PC-3 (cell line): Measurements from ENCODE around the gene OTX2. TPM values are rescaled to one million over a fixed set of nuclear protein-coding genes. Genes with fewer than 3 reads are reported as not detected.

ENCODE experiments used
- ATAC-seq: fragments of 200-7000 bp; cut with Tn5 transposase; 2 replicates; pipeline ENCODE4 v1.9.1; 2020; ENCODE audit warnings: mild to moderate bottlenecking, moderate library complexity
- BruUV-seq: library from RNA; stranded (reverse); fragments of 400-500 nt; replicated peaks from 2 replicates; lab custom pipeline; 2021; lab: Mats Ljungman, UMichigan
- CTCF ChIA-PET: fragments of 300-600 bp; sonication (Branson Sonifier 250); formaldehyde crosslinking; loops from one replicate; lab custom pipeline; 2022; ENCODE audit warnings: antibody characterized with exemption; lab: Charles Lee
- POLR2A ChIA-PET: fragments of 300-600 bp; sonication (Branson Sonifier 250); formaldehyde crosslinking; loops from one replicate; lab custom pipeline; 2022; ENCODE audit warnings: antibody characterized with exemption; ENCODE audit not compliant: unreplicated experiment; lab: Charles Lee
- DNase-seq: peaks from one replicate; pipeline ENCODE4 v3.0.0-alpha.2; 2015
- H2AFZ ChIP-seq: fragments of 300-600 bp; sonication (generic); 2 replicates; pipeline ENCODE4 v1.6.0; 2016; ENCODE audit warnings: antibody characterized with exemption, low read length
- H3F3A ChIP-seq: fragments of 300-600 bp; sonication (generic); one replicate; pipeline ENCODE4 v1.6.0; 2017; ENCODE audit warnings: antibody characterized with exemption, low read length, control low read depth, mild to moderate bottlenecking; ENCODE audit not compliant: unreplicated experiment
- H3K27ac ChIP-seq: fragments of 300-600 bp; sonication (generic); 2 replicates; pipeline ENCODE4 v1.5.1; 2016; ENCODE audit warnings: mild to moderate bottlenecking, low read length
- H3K27me3 ChIP-seq: fragments of 300-600 bp; sonication (generic); 2 replicates; pipeline ENCODE4 v1.6.1; 2016; ENCODE audit warnings: low read length, mixed read lengths
- H3K36me3 ChIP-seq: fragments of 300-600 bp; sonication (generic); 2 replicates; pipeline ENCODE4 v1.6.1; 2016; ENCODE audit warnings: low read depth, mixed run types, low read length, mixed read lengths
- H3K4me1 ChIP-seq: fragments of 300-600 bp; sonication (generic); 2 replicates; pipeline ENCODE4 v1.5.1; 2016; ENCODE audit warnings: low read length; ENCODE audit not compliant: insufficient read depth
- H3K4me2 ChIP-seq: fragments of 300-600 bp; sonication (generic); 2 replicates; pipeline ENCODE4 v1.6.0; 2016; ENCODE audit warnings: low read length
- H3K4me3 ChIP-seq: fragments of 300-600 bp; sonication (generic); 2 replicates; pipeline ENCODE4 v1.5.1; 2016; ENCODE audit warnings: mild to moderate bottlenecking, low read length, mixed read lengths
- H3K79me2 ChIP-seq: fragments of 300-600 bp; sonication (generic); 2 replicates; pipeline ENCODE4 v1.6.1; 2017; ENCODE audit warnings: low read length, mixed read lengths
- H3K9ac ChIP-seq: fragments of 300-600 bp; sonication (generic); 2 replicates; pipeline ENCODE4 v1.6.0; 2016; ENCODE audit warnings: mild to moderate bottlenecking, low read length
- H3K9me2 ChIP-seq: fragments of 300-600 bp; sonication (generic); replicated peaks from 2 replicates; pipeline ENCODE4 v1.6.1; 2016; ENCODE audit warnings: mixed run types, low read length, mixed read lengths
- H3K9me3 ChIP-seq: fragments of 300-600 bp; sonication (generic); 2 replicates; pipeline ENCODE4 v1.6.1; 2016; ENCODE audit warnings: low read length, mixed read lengths
- H4K20me1 ChIP-seq: fragments of 300-600 bp; sonication (generic); 2 replicates; pipeline ENCODE4 v1.6.1; 2016; ENCODE audit warnings: low read length, mixed read lengths
- CTCF ChIP-seq: fragments of 300-600 bp; sonication (generic); conservative IDR thresholded peaks from 2 replicates; pipeline ENCODE4 v1.5.1; 2017; ENCODE audit warnings: antibody characterized with exemption, low read depth, mild to moderate bottlenecking, low read length
- EZH2 ChIP-seq: fragments of 300-600 bp; sonication (generic); IDR thresholded peaks from one replicate; pipeline ENCODE4 v1.6.1; 2017; ENCODE audit warnings: antibody characterized with exemption, mild to moderate bottlenecking, low read length; ENCODE audit not compliant: unreplicated experiment
- EZH2phosphoT487 ChIP-seq: fragments of 300-600 bp; sonication (generic); IDR thresholded peaks from 2 replicates; pipeline ENCODE4 v1.6.1; 2018; ENCODE audit warnings: mild to moderate bottlenecking, antibody characterized with exemption, low read length, borderline replicate concordance
- intact Hi-C: fragments of 100-400 bp; cut with micrococcal nuclease; formaldehyde crosslinking; loops from 2 replicates; pipeline ENCODE4 v1.9.0; 2023
- total RNA-seq: library from RNA; depleted of rRNA; stranded (reverse); fragments of >200 nt; gene quantifications from 2 replicates; pipeline ENCODE4 v1.2.3, GENCODE V29; 2014

Gene OTX2
- total RNA-seq, 1 experiment from 2014 or later: not detected

- H3K27ac ChIP-seq: no peak overlapping the region
- no peaks in the 10 kb centered on the region for H3K79me2 ChIP-seq
- CTCF ChIA-PET: no interaction called here
- no peaks in the 10 kb centered on the region for H3K9me3 ChIP-seq
- TF ChIP-seq EZH2phosphoT487 (no peak), EZH2 (no peak), CTCF (no peak)
- H3F3A ChIP-seq: no peaks in the 10 kb centered on the region
- H4K20me1 ChIP-seq: no peaks in the 10 kb centered on the region
- no peak overlapping the region for H3K4me2 ChIP-seq
- ATAC-seq (no peak), DNase-seq (no peak)
- no peaks in the 10 kb centered on the region for H3K36me3 ChIP-seq
- intact Hi-C loops: no loop called here
- peaks cover 97% of the 10 kb centered on the region for H3K27me3 ChIP-seq
- H3K9ac ChIP-seq: no peak overlapping the region
- no peak overlapping the region for H2AFZ ChIP-seq
- no peaks in the 10 kb centered on the region for H3K9me2 ChIP-seq
- no peaks in the 10 kb centered on the region for H3K4me1 ChIP-seq
- POLR2A ChIA-PET: no interaction called here
- no TSS peak for BruUV-seq
- no peak overlapping the region for H3K4me3 ChIP-seq
These were observed 11.6 kb downstream of the OTX2 start for GRCh38 chr14:56798447-56799342.

- Histone ChIP-seq H4K20me1 (no peaks in the 10 kb centered on the region), H3K9me3 (no peaks in the 10 kb centered on the region), H3K4me1 (no peaks in the 10 kb centered on the region), H3K36me3 (no peaks in the 10 kb centered on the region), H3K9ac (no peak overlapping the region), H3K4me3 (no peak overlapping the region), H3K27me3 (peaks cover 97% of the 10 kb centered on the region), H3F3A (no peaks in the 10 kb centered on the region), H3K9me2 (no peaks in the 10 kb centered on the region), H2AFZ (no peak overlapping the region), H3K79me2 (no peaks in the 10 kb centered on the region), H3K4me2 (no peak overlapping the region), H3K27ac (no peak overlapping the region)
- BruUV-seq: no TSS peak
- intact Hi-C loops: no loop called here
- ChIA-PET CTCF (no interaction called here), POLR2A (no interaction called here)
- DNase-seq (no peak), ATAC-seq (no peak)
- TF ChIP-seq CTCF: no peak
- TF ChIP-seq EZH2phosphoT487: no peak
- TF ChIP-seq EZH2: no peak
These were observed 12.5 kb downstream of the OTX2 start for GRCh38 chr14:56797569-56798446.
